ENCODE measurements around the gene CAPN3.

GRCh38 chr15:42319206-42319605 is 40.1 kb upstream of the CAPN3 start:
- TF ChIP-seq CTCF (IDR thresholded peaks at IDR 0.05) = no peak
- no peak for TF ChIP-seq POLR2A (IDR thresholded peaks at IDR 0.05)
